ENCODE data around the gene C1QB. TPM values are rescaled to one million over a fixed set of nuclear protein-coding genes. Genes with fewer than 3 reads are reported as not detected.
"Not testable (repeated sequence)": the region's sequence is repeated elsewhere in the genome, so short reads cannot be mapped to it uniquely, and the experiment has no call there.

The C1QB gene
- total RNA-seq, 1 donor from 2014 or later, result 5.3 TPM

- FAIRE-seq (no peak), DNase-seq (ENCODE audit: low spot score in 2 of 2) (no peak)
Observed at GRCh38 chr1:22661880-22662279, 8.8 kb downstream of the C1QB start.

DNA sequence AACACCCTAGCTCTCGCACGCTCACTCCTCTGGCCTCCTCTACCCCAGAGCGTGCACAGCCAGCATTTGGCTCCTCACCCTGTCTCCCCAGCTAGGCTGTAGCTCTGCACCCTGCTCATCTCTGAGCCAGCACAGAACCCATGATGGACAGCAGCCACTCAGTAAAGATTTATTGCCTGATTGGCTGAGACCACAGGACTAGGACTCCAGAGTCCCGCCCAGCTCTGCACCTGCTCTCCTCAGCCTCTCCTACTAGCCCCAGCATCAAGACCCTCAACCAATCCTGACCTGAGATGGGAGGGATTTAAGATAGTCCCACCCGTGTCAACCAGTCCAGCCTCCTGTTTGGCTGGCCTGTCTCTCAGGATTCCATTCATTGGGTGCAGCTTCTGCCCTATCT is 9.3 kb downstream of the C1QB start:
- FAIRE-seq (no peak), DNase-seq (ENCODE audit: low spot score in 2 of 2) (no peak)

DNA sequence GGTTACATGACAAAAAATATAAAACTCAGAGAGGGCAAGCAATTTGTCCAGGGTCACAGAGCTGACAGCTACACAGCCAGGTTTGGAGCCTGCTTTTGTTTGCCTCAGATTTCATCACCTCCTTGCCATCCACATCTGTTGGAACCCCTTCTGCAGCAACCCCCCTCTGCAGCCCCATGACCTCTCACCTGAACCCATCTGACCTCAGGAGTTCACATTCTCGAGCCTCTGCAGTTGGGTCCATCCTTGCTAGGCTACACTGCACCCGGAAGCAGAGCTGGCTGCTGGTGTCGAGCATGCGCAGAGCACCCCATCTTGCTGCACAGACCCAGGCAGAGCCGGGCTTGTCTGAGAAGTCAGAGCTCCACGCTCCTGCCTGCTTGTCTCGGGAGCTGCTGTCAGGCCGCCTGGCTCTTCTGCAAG is 10.0 kb downstream of the C1QB start:
- DNase-seq (ENCODE audit: low spot score in 2 of 2) (no peak), FAIRE-seq (no peak)

GRCh38 chr1:22665752-22666151 is 12.7 kb downstream of the C1QB start:
- FAIRE-seq, result no peak
- no peak for DNase-seq (ENCODE audit: low spot score in 2 of 2)

GRCh38 chr1:22666412-22666811 is 13.4 kb downstream of the C1QB start:
- FAIRE-seq, result no peak
- no peak for DNase-seq (ENCODE audit: low spot score in 2 of 2)

GRCh38 chr1:22668840-22669239 is 15.8 kb downstream of the C1QB start:
- not testable (repeated sequence) for DNase-seq (ENCODE audit: low spot score in 2 of 2); FAIRE-seq

GRCh38 chr1:22670352-22670975 is 17.4 kb downstream of the C1QB start:
- no peak for DNase-seq (ENCODE audit: low spot score in 2 of 2)
- no peak for FAIRE-seq

DNA sequence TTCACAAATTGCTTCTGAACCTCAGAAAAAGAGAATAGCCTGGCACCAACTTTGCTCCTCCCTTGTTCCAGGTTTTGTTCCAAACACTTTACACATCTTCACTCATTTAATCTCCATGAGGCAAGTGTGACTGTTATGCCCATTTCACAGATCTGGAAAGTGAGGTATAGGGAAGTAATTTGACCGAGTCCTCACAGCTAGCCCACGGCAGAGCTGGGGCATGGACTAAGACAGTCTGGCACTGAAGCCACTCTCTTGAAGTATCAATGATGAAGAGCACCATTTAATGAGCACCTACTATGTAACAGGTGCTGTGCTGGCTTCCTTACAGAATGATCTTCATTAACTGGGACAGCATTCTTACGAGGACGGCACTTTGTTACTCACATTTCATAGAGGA is 19.0 kb downstream of the C1QB start:
- DNase-seq (ENCODE audit: low spot score in 2 of 2) (no peak), FAIRE-seq (no peak)

GRCh38 chr1:22673486-22674409 is 20.7 kb downstream of the C1QB start:
- FAIRE-seq, result no peak

DNA sequence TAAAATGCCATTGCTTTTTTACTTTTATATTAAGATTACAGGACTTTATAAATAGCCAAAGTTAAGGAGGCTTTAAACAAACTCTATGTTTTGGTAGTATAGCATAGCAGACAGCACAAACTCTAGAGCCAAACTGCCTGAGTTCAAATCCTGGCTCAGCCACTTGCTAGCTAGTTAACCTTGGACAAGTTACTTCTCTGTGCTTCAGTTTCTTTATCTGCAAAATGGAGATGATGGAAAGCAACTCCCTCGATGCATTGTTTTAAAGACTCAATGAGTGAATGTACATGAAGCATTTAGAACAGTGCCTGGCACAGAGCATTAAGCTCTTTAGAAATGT is 21.3 kb downstream of the C1QB start:
- DNase-seq (ENCODE audit: low spot score in 2 of 2), result no peak
- no peak for FAIRE-seq

More at GRCh38 chr1:22673486-22674409, 20.7 kb downstream of the C1QB start:
- peak; percentile 54 to 62 for DNase-seq (ENCODE audit: low spot score in 2 of 2)

DNA sequence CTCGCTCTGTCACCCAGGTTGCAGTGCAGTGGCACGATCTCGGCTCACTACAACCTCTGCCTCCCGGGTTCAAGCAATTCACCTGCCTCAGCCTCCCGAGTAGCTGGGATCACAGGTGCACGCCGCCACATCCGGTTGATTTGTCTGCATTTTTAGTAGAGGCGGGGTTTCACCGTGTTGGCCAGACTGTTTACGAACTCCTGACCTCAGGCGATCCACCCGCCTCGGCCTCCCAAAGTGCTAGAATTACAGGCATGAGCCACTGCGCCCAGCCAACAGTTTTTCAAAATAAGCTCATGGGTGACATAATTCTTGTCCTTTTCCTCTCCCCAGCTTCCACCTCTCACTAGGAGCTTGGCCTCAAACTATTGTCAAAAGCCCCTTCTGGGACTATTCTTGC is 23.1 kb downstream of the C1QB start:
- FAIRE-seq, result not testable (repeated sequence)

GRCh38 chr1:22676916-22677583 is 24.0 kb downstream of the C1QB start:
- no peak for FAIRE-seq
- no peak for DNase-seq (ENCODE audit: low spot score in 2 of 2)

More for the DNA sequence above, 23.1 kb downstream of the C1QB start:
- DNase-seq (ENCODE audit: low spot score in 2 of 2), result not testable (repeated sequence)

DNA sequence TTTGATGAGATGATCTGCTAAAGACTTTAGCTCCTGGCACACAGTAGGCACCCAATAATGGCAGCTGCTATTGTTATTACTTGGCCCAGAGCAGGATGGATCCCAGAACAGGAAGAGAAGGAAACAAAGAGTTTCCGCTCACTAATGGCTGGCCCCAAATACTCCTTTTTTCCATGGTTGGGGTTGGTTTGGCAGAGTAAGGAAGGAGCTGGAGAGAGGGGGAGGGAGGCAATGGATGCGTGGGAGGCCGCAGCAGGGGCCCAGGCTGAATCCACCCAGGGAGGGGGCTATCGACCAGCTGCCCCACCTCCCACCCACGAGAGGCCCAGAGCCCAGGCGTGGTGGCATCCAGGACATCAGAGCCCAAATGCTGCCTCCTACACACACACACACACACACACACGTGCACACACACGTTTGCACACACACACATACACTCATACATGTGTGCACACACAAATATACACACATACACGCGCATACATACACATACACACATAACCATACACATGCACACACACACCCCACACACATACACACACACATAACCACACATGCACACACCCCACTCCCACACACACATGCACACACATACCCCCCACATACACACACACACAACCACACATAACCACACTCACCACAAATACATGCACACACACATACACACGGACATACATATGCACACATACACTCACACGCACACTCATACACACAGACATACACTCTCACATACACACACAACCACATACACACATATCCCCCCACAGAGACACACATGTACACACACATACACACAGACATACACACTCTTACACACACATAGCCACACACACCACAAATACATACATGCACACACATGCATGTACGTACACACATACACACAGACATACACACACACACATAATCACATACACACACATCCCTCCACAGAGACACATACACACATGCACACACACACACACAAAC is 25.2 kb downstream of the C1QB start:
- no peak for FAIRE-seq
- no peak for DNase-seq (ENCODE audit: low spot score in 2 of 2)

DNA sequence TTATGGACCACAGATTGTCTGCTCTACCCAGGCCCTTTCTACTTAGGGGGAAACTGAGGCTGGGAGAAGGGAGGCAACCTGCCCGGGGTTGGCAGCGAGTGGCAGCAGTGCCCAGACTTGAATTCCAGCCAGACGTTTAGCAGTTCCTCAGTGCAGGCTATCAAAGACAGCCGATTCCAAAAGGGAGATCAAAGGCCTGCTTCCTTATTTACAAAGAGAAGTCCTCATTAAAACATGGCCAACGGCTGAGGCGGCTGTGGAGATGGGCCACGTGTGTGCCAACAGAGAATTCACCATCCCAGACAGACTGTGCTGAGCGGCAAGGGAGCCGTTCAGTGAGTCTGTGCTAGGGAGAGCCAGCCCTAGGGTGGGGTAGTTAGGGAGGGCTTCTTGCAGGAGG is 27.7 kb downstream of the C1QB start:
- no peak for FAIRE-seq
- DNase-seq (ENCODE audit: low spot score in 2 of 2), result no peak

DNA sequence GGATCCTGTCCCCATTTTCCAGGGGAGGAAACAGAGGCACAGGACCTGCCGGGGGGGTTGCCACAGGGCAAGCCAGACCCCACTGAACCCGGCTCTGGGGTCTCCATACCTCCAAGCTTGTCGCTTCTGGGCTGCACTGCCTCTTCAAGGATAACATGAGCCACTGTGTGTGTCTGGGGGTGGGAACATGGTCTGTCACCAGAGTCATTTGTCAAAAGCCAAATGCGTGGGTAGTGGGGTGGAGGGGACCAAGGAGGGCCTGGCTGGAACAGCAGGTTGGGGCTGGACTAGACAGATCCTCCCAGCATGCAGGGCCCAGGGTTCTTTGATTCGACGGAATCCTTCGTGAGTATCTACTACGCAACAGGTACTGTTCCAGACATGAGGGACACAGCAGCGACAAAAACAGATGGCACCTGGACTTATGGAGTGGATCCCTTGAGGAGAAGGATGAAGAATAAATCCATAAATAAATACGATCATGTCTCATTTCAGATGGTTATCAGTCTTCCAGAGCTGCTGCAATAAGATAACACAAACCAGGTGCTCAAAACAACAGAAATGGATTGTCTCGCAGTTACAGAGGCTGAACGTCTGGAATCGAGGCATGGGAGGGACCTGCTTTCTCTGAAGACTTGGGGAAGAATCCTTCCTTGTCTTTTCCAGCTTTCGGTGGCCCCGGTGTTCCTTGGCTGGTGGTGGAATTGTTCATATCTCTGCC is 28.7 kb downstream of the C1QB start:
- DNase-seq (ENCODE audit: low spot score in 2 of 2) (no peak), FAIRE-seq (no peak)

GRCh38 chr1:22683547-22683946 is 30.5 kb downstream of the C1QB start:
- FAIRE-seq, result no peak
- DNase-seq (ENCODE audit: low spot score in 2 of 2), result no peak

DNA sequence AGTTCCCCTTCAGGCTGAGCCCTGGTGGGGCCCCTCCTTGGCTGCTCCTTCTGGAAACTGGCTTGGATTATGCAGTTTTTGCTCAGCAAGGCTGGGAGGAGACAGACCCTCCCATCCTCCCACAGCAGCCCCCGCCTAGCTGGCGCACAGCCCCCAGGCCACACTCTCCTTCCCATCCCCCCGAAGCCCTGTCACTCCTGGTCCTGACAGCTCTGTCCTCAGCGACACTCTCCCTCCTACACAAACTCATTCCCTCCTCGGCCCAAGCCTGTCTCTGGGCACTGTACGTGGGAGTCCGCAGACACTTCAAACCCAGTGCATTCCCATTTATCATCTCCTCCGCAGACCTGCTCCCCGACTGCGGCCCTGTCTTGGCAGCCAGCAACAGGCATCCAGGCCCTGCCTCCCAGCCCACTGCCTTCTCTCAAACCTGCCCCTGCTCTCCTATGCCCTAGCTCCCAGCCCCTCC is 32.6 kb downstream of the C1QB start:
- no peak for FAIRE-seq
- DNase-seq (ENCODE audit: low spot score in 2 of 2), result peak in 1 of 2 donors; percentile 49

- FAIRE-seq (no peak), DNase-seq (ENCODE audit: low spot score in 2 of 2) (no peak)
Observed at GRCh38 chr1:22687191-22687590, 34.2 kb downstream of the C1QB start.

GRCh38 chr1:22688466-22688865 is 35.4 kb downstream of the C1QB start:
- FAIRE-seq, result no peak
- DNase-seq (ENCODE audit: low spot score in 2 of 2), result no peak
